ENCODE data around the gene EPHA6.
A peak's percentile ranks its signal among the peaks of the same experiment; 100 is the strongest.

- TF ChIP-seq CTCF (conservative IDR thresholded peaks at IDR 0.05) (peak; percentile 19; the same call in 1 of the 2 replicates), EZH2 (IDR thresholded peaks at IDR 0.05; ENCODE audit: low read depth) (no peak)
Observed at GRCh38 chr3:96852849-96853248, 38.5 kb downstream of the EPHA6 start.
